Activated naive CD4-positive, alpha-beta T cell treated with anti-CD3 and anti-CD28 coated beads, Interleukin-2, amount 50 U/mL, for 72 hours (primary cell): ENCODE data around the gene EIF5. TPM values are rescaled to one million over a fixed set of nuclear protein-coding genes. Genes with fewer than 3 reads are reported as not detected.

Experiments
- ATAC-seq, 2 donors: fragments of 150-1000 bp; cut with Tn5 transposase; 2 replicates each; pipeline ENCODE4 v1.10.0; 2021; ENCODE audit warnings: mild to moderate bottlenecking in 2 of 2, moderate library complexity in 2 of 2
- DNase-seq, 2 donors: peaks; one replicate each; pipeline ENCODE4 v3.0.0; 2021 to 2022; ENCODE audit warnings: low spot score in 2 of 2
- H3K27ac Mint-ChIP-seq, 2 donors: one replicate each; pipeline ENCODE4 v1.8.0; 2022; ENCODE audit warnings: mild to moderate bottlenecking in 2 of 2, mixed read lengths in 2 of 2
- H3K36me3 Mint-ChIP-seq, 2 donors: one replicate each; pipeline ENCODE4 v1.8.0; 2022; ENCODE audit warnings: mixed read lengths in 2 of 2
- H3K9me3 Mint-ChIP-seq, 2 donors: one replicate each; pipeline ENCODE4 v1.8.0; 2022; ENCODE audit warnings: mixed read lengths in 2 of 2
- total RNA-seq, 2 donors: library from RNA; stranded (reverse); gene quantifications; one replicate each; pipeline ENCODE4 v1.2.3, GENCODE V29; 2022

Gene EIF5
- 100 to 1,000 TPM; 154 to 243 TPM for total RNA-seq

- peak within 1 kb of the TSS; percentile 94 to 99 for H3K27ac Mint-ChIP-seq
- H3K36me3 Mint-ChIP-seq, result peaks cover 40 to 41% of the 10 kb centered on the region in 2 donors
- no peaks in the 10 kb centered on the region for H3K9me3 Mint-ChIP-seq
- peak; percentile 87 to 89 for ATAC-seq
- peak; percentile 99 for DNase-seq
These were observed at the start of gene EIF5 for GRCh38 chr14:103333754-103334643. EIF5 (plus strand) TSS chr14:103334237; CDS start chr14:103335861, 1,624 bp downstream.

- ATAC-seq, result no peak
- Mint-ChIP-seq H3K9me3 (no peaks in the 10 kb centered on the region), H3K27ac (no peak overlapping the region), H3K36me3 (no peaks in the 10 kb centered on the region)
- no peak for DNase-seq
These were observed 49.2 kb upstream of the EIF5 start for GRCh38 chr14:103284574-103285467.

- no peaks in the 10 kb centered on the region for H3K36me3 Mint-ChIP-seq
- no peak for ATAC-seq
These were observed 47.6 kb upstream of the EIF5 start for GRCh38 chr14:103286460-103286859.

GRCh38 chr14:103286968-103287850 is 46.8 kb upstream of the EIF5 start:
- Mint-ChIP-seq H3K36me3 (no peaks in the 10 kb centered on the region), H3K9me3 (no peaks in the 10 kb centered on the region), H3K27ac (no peak overlapping the region)
- DNase-seq, result no peak
- no peak for ATAC-seq

More at GRCh38 chr14:103286460-103286859, 47.6 kb upstream of the EIF5 start:
- Mint-ChIP-seq H3K9me3 (no peaks in the 10 kb centered on the region), H3K27ac (no peak overlapping the region)
- DNase-seq, result no peak

GRCh38 chr14:103288076-103288766 is 45.8 kb upstream of the EIF5 start:
- Mint-ChIP-seq H3K36me3 (no peaks in the 10 kb centered on the region), H3K9me3 (no peaks in the 10 kb centered on the region), H3K27ac (no peak overlapping the region)
- DNase-seq (no peak), ATAC-seq (no peak)

GRCh38 chr14:103290056-103290455 is 44.0 kb upstream of the EIF5 start:
- no peaks in the 10 kb centered on the region for H3K36me3 Mint-ChIP-seq
- H3K27ac Mint-ChIP-seq, result no peak overlapping the region
- no peaks in the 10 kb centered on the region for H3K9me3 Mint-ChIP-seq
- DNase-seq, result no peak
- ATAC-seq, result no peak

- Mint-ChIP-seq H3K27ac (no peak overlapping the region), H3K9me3 (no peaks in the 10 kb centered on the region), H3K36me3 (no peaks in the 10 kb centered on the region)
- no peak for ATAC-seq
- no peak for DNase-seq
These were observed 43.5 kb upstream of the EIF5 start for GRCh38 chr14:103290494-103290893.

GRCh38 chr14:103290961-103291360 is 43.1 kb upstream of the EIF5 start:
- DNase-seq (no peak), ATAC-seq (no peak)
- Mint-ChIP-seq H3K36me3 (no peaks in the 10 kb centered on the region), H3K27ac (no peak overlapping the region), H3K9me3 (no peaks in the 10 kb centered on the region)

- Mint-ChIP-seq H3K36me3 (no peaks in the 10 kb centered on the region), H3K9me3 (no peaks in the 10 kb centered on the region), H3K27ac (no peak overlapping the region)
- ATAC-seq (peak; percentile 93 to 95), DNase-seq (peak; percentile 69 to 78)
These were observed 41.3 kb upstream of the EIF5 start for GRCh38 chr14:103292426-103293374.

GRCh38 chr14:103293465-103293864 is 40.6 kb upstream of the EIF5 start:
- no peak for DNase-seq
- ATAC-seq, result no peak
- Mint-ChIP-seq H3K9me3 (no peaks in the 10 kb centered on the region), H3K27ac (no peak overlapping the region), H3K36me3 (no peaks in the 10 kb centered on the region)

- Mint-ChIP-seq H3K27ac (no peak overlapping the region), H3K9me3 (no peaks in the 10 kb centered on the region), H3K36me3 (no peaks in the 10 kb centered on the region)
- DNase-seq (no peak), ATAC-seq (no peak)
These were observed 39.9 kb upstream of the EIF5 start for GRCh38 chr14:103294091-103294490.

GRCh38 chr14:103296007-103296406 is 38.0 kb upstream of the EIF5 start:
- DNase-seq (no peak), ATAC-seq (no peak)
- H3K36me3 Mint-ChIP-seq, result no peaks in the 10 kb centered on the region
- H3K9me3 Mint-ChIP-seq, result no peaks in the 10 kb centered on the region
- no peak overlapping the region for H3K27ac Mint-ChIP-seq

- H3K27ac Mint-ChIP-seq, result no peak overlapping the region
- no peaks in the 10 kb centered on the region for H3K9me3 Mint-ChIP-seq
- H3K36me3 Mint-ChIP-seq, result no peaks in the 10 kb centered on the region
- ATAC-seq, result no peak
- DNase-seq, result no peak
These were observed 37.0 kb upstream of the EIF5 start for GRCh38 chr14:103296987-103297386.

- H3K36me3 Mint-ChIP-seq, result no peaks in the 10 kb centered on the region
- no peak for DNase-seq
These were observed 35.4 kb upstream of the EIF5 start for GRCh38 chr14:103298620-103299019.

More at GRCh38 chr14:103298620-103299019, 35.4 kb upstream of the EIF5 start:
- no peaks in the 10 kb centered on the region for H3K9me3 Mint-ChIP-seq
- no peak for ATAC-seq
- H3K27ac Mint-ChIP-seq, result no peak overlapping the region
